ENCODE measurements around the gene NFYB. TPM values are rescaled to one million over a fixed set of nuclear protein-coding genes. Genes with fewer than 3 reads are reported as not detected.

Gene NFYB
- total RNA-seq, 1 experiment from 2014 or later = 22.4 TPM

DNA sequence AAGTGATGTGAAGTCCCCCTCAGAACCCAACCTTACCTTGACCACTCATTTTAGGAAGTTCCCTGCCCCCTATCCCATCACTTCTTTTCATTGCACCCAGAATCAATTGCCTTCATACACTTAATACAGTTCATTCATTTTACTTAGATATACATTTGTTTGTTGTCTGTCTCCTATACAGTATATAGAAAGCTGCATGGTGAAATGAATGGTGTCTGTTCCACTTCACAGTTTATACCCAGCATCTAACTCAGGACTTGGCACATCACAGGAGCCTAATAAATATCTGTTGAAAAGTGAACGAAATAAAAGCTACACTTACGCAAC is 39.3 kb upstream of the NFYB start:
- H3K9ac ChIP-seq (ENCODE audit: low read length) = no peak overlapping the region
- H3K9me3 ChIP-seq (ENCODE audit: control insufficient read depth in 1 of 2, insufficient read depth in 1 of 2, low read depth in 1 of 2, low read length in 2 of 2) = no peaks in the 10 kb centered on the region
- intact Hi-C loops (cut with micrococcal nuclease) = no loop called here
- H3K27me3 ChIP-seq (ENCODE audit: insufficient read depth, low read length) = no peaks in the 10 kb centered on the region
- H3K4me2 ChIP-seq (ENCODE audit: low read length) = peak overlapping the region; percentile 47
- no peaks in the 10 kb centered on the region for H4K20me1 ChIP-seq (ENCODE audit: insufficient read depth)
- H3K4me1 ChIP-seq (ENCODE audit: control insufficient read depth in 1 of 2, insufficient read depth in 2 of 2, low read length in 2 of 2) = peaks cover 16 to 23% of the 10 kb centered on the region in 2 experiments; a peak in 3 of 4 replicates
- peak overlapping the region; percentile 99 for H2AFZ ChIP-seq (ENCODE audit: low read depth, low read length, poor library complexity, severe bottlenecking)
- no peaks in the 10 kb centered on the region for H3K9me2 ChIP-seq (ENCODE audit: insufficient read depth)
- ATAC-seq (peak; percentile 53), DNase-seq (ENCODE audit: low read depth, low spot score) (no peak)
- no TSS peak for BruUV-seq (replicated peaks)
- TF ChIP-seq YY1 (IDR thresholded peaks at IDR 0.05; ENCODE audit: extremely low read depth, insufficient replicate concordance, low read depth, low read length) (no peak), ZFX (IDR thresholded peaks at IDR 0.05) (no peak), SIN3A (IDR thresholded peaks at IDR 0.05; ENCODE audit: low read depth) (no peak), SP1 (IDR thresholded peaks at IDR 0.05; ENCODE audit: low read depth) (no peak)
- TF ChIP-seq, protein P1, sequence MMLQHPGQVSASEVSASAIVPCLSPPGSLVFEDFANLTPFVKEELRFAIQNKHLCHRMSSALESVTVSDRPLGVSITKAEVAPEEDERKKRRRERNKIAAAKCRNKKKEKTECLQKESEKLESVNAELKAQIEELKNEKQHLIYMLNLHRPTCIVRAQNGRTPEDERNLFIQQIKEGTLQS (IDR thresholded peaks at IDR 0.05) = no peak
- H3K27ac ChIP-seq (ENCODE audit: low read depth, low read length) = no peak overlapping the region; the same call in 1 of the 2 replicates
- CTCF ChIA-PET = interaction anchor here (0.5 to 0.7 kb wide), 2 partner anchors 17 to 289 kb away, joined by 3 read pairs; no protein-coding TSS in a partner anchor
- H3K79me2 ChIP-seq (ENCODE audit: insufficient read depth, low read length) = no peaks in the 10 kb centered on the region
- H3K36me3 ChIP-seq (ENCODE audit: control insufficient read depth in 1 of 2, insufficient read depth in 2 of 2, low read length in 2 of 2) = no peaks in the 10 kb centered on the region
- H3K4me3 ChIP-seq (replicated peaks in 1 of 2; ENCODE audit: low read depth in 1 of 2, low read length in 2 of 2) = no peak overlapping the region
- POLR2A ChIA-PET = no interaction called here
- RAD21 ChIA-PET (ENCODE audit: low non-redundant PET in 1 of 2, low total read pairs in 2 of 2, uncharacterized antibody in 2 of 2, unreplicated experiment in 2 of 2) = interaction anchor here in 1 of 2 experiments (0.6 kb wide), 1 partner anchor 189 kb away, joined by 3 read pairs; no protein-coding TSS in a partner anchor

DNA sequence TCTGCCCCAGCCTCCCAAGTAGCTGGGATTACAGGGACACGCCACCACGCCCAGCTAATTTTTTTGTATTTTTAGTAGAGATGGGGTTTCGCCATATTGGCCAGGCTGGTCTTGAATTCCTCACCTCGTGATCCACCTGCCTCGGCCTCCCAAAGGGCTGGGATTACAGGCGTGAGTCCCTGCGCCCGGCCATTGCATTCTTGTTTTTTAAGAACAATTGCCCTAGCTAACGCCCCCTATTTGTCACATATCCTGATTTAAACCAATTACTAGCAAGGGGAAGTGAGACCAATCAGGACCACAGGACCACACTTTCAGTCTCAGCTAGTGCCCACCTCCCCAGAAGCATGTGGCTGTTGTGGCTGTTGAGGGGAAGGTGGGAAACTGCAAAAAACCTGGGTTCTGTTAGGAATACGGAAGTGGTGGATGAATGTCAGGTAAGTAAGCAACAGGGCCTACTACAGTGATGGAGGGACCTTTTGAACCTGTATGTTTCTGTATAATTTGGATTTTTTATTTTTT is 37.8 kb upstream of the NFYB start:
- H3K79me2 ChIP-seq (ENCODE audit: insufficient read depth, low read length) = no peaks in the 10 kb centered on the region
- no peaks in the 10 kb centered on the region for H3K9me3 ChIP-seq (ENCODE audit: control insufficient read depth in 1 of 2, insufficient read depth in 1 of 2, low read depth in 1 of 2, low read length in 2 of 2)
- no peaks in the 10 kb centered on the region for H3K27me3 ChIP-seq (ENCODE audit: insufficient read depth, low read length)
- POLR2A ChIA-PET = no interaction called here
- H3K9me2 ChIP-seq (ENCODE audit: insufficient read depth) = no peaks in the 10 kb centered on the region
- no peak for TF ChIP-seq SRF (IDR thresholded peaks at IDR 0.05; ENCODE audit: low read depth)
- TF ChIP-seq, protein P2, sequence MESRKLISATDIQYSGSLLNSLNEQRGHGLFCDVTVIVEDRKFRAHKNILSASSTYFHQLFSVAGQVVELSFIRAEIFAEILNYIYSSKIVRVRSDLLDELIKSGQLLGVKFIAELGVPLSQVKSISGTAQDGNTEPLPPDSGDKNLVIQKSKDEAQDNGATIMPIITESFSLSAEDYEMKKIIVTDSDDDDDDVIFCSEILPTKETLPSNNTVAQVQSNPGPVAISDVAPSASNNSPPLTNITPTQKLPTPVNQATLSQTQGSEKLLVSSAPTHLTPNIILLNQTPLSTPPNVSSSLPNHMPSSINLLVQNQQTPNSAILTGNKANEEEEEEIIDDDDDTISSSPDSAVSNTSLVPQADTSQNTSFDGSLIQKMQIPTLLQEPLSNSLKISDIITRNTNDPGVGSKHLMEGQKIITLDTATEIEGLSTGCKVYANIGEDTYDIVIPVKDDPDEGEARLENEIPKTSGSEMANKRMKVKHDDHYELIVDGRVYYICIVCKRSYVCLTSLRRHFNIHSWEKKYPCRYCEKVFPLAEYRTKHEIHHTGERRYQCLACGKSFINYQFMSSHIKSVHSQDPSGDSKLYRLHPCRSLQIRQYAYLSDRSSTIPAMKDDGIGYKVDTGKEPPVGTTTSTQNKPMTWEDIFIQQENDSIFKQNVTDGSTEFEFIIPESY (IDR thresholded peaks at IDR 0.05; ENCODE audit: extremely low read depth, insufficient replicate concordance, low read length) = no peak
- no peak for TF ChIP-seq TCF7L2 (IDR thresholded peaks at IDR 0.05; ENCODE audit: borderline replicate concordance, extremely low read depth, insufficient read depth, insufficient read length)
- TF ChIP-seq ELF1 (IDR thresholded peaks at IDR 0.05; ENCODE audit: borderline replicate concordance, low read depth) = no peak
- TF ChIP-seq SP1 (IDR thresholded peaks at IDR 0.05; ENCODE audit: low read depth) = no peak
- TF ChIP-seq, protein P3, sequence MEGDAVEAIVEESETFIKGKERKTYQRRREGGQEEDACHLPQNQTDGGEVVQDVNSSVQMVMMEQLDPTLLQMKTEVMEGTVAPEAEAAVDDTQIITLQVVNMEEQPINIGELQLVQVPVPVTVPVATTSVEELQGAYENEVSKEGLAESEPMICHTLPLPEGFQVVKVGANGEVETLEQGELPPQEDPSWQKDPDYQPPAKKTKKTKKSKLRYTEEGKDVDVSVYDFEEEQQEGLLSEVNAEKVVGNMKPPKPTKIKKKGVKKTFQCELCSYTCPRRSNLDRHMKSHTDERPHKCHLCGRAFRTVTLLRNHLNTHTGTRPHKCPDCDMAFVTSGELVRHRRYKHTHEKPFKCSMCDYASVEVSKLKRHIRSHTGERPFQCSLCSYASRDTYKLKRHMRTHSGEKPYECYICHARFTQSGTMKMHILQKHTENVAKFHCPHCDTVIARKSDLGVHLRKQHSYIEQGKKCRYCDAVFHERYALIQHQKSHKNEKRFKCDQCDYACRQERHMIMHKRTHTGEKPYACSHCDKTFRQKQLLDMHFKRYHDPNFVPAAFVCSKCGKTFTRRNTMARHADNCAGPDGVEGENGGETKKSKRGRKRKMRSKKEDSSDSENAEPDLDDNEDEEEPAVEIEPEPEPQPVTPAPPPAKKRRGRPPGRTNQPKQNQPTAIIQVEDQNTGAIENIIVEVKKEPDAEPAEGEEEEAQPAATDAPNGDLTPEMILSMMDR (IDR thresholded peaks at IDR 0.05 in 2 of 3, conservative IDR thresholded peaks at IDR 0.05 in 1 of 3; ENCODE audit: borderline replicate concordance in 1 of 3, insufficient read depth in 1 of 3, low read depth in 2 of 3, low read length in 2 of 3) = no peak
- no peak for TF ChIP-seq ZNF274 (IDR thresholded peaks at IDR 0.05; ENCODE audit: low read depth, low read length)
- no peak for TF ChIP-seq JUND (IDR thresholded peaks at IDR 0.05)
- TF ChIP-seq CEBPB (IDR thresholded peaks at IDR 0.05; ENCODE audit: low read depth) = no peak
- RAD21 ChIA-PET (ENCODE audit: low non-redundant PET in 1 of 2, low total read pairs in 2 of 2, uncharacterized antibody in 2 of 2, unreplicated experiment in 2 of 2) = no interaction called here
- ATAC-seq (no peak), DNase-seq (ENCODE audit: low read depth, low spot score) (no peak)
- H3K27ac ChIP-seq (ENCODE audit: low read depth, low read length) = no peak overlapping the region
- CTCF ChIA-PET = no interaction called here
- intact Hi-C loops (cut with micrococcal nuclease) = no loop called here
- H3K9ac ChIP-seq (ENCODE audit: low read length) = no peak overlapping the region
- H3K36me3 ChIP-seq (ENCODE audit: control insufficient read depth in 1 of 2, insufficient read depth in 2 of 2, low read length in 2 of 2) = no peaks in the 10 kb centered on the region
- no peak overlapping the region for H3K4me2 ChIP-seq (ENCODE audit: low read length)
- no peak overlapping the region for H2AFZ ChIP-seq (ENCODE audit: low read depth, low read length, poor library complexity, severe bottlenecking)
- H3K4me3 ChIP-seq (replicated peaks in 1 of 2; ENCODE audit: low read depth in 1 of 2, low read length in 2 of 2) = no peak overlapping the region
- H4K20me1 ChIP-seq (ENCODE audit: insufficient read depth) = no peaks in the 10 kb centered on the region
- no TSS peak for BruUV-seq (replicated peaks)
- peaks cover 16 to 19% of the 10 kb centered on the region in 2 experiments; a peak in 3 of 4 replicates for H3K4me1 ChIP-seq (ENCODE audit: control insufficient read depth in 1 of 2, insufficient read depth in 2 of 2, low read length in 2 of 2)
